ENCODE results near the gene THEM4.
"Not testable (repeated sequence)": the region's sequence is repeated elsewhere in the genome, so short reads cannot be mapped to it uniquely, and the experiment has no call there.

Gene THEM4

GRCh38 chr1:151934048-151934493 is 24.8 kb upstream of the THEM4 start:
- DNase-seq, result peak; percentile 78

- peak; percentile 31 for DNase-seq
Measured at GRCh38 chr1:151924691-151925587, 15.6 kb upstream of the THEM4 start.

DNA sequence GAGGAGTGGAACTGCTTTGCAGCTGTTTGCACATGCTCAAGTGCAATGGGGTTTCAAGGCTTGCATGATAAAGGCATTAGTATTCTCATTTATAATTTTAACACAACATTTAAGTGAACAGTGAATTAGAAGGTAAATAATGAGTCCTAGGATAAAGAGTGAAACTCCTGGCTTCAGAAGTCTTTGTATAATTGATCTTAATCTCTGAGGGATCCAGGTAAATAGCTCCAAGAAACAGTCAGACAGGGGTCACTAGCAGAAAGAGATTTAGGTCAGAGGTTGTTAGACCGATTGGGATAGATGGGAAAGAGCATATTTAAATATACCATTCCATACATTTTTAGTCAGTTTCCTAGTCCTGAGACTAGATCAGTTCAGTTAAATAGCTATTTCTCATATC is 14.1 kb upstream of the THEM4 start:
- DNase-seq, result no peak

GRCh38 chr1:151920149-151920548 is 10.8 kb upstream of the THEM4 start:
- no peak for DNase-seq

GRCh38 chr1:151918819-151919610 is 9.7 kb upstream of the THEM4 start:
- no peak for DNase-seq

- no peak for DNase-seq
Measured at GRCh38 chr1:151918156-151918555, 8.8 kb upstream of the THEM4 start.

GRCh38 chr1:151916726-151917370 is 7.5 kb upstream of the THEM4 start:
- no peak for DNase-seq

DNA sequence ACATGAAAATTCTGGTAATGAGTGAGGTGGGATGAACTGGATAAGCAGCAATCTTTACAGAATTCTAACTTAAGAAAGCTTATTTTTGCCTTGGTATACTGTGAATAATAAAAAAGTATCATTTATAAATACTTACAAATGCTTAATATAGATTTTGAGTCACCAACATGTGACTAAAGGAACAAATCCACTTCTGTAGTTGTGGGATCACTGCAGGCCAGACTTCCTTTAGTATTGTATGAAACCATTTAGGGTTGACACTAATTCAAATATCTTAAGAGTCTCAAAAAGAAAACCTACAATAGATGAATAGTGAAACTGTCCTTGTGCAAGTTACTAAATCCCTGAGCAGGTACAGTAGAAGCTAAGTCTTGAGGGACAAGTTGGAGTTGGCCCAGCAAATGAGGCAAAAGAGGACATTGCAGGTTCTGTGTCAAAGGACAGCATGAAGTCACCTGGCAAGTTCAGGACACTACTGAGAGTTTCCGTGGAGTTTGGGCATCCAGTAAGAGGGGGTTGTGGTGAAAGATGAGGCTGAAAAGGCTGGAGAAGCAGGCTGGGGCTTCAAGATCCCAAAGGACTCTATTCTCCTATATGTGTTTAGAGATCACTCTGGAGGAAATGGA is 5.9 kb upstream of the THEM4 start:
- no peak for DNase-seq

DNA sequence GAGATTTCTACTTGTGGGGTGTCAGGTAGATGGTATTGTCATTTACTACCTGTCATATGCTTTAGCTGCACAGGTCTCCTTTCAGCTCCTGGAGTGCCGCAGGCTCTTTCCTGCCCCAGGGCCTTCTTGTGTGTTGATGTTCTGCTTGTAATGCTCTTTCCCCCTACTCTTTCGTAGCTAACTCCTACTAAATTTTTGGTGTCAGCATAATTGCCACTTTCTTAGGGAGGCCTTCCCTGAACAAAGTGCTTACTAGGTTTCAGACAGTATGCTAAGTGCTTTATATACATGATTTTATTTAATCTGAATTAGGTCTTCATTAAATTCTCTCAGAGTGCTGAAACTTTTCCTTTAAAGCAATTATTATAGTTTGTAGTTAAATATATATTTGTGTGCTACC is 4.8 kb upstream of the THEM4 start:
- DNase-seq, result no peak

DNA sequence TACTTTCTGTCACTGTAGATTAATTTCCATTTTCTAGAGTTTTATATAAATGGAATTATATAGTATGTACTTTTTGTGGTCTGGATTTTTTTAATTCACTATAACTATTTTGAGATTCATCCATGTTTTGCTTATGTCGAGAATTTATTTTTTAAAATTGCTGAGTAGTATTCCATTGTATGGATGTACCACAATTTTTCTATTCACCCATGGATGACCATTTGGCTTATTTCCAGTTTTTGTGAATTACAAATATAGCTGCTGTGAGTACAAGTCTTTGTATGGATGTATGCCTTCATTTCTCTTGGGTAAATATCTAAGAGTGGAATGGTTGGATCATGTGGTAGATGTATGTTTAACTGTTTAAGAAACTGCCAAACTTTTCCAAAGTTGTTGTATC is 3.7 kb upstream of the THEM4 start:
- no peak for DNase-seq

GRCh38 chr1:151908228-151908691 is 1.1 kb downstream of the THEM4 start:
- DNase-seq, result no peak

- DNase-seq, result no peak
Measured at GRCh38 chr1:151907363-151908139, 1.8 kb downstream of the THEM4 start.

GRCh38 chr1:151906324-151906645 is 3.0 kb downstream of the THEM4 start:
- not testable (repeated sequence) for DNase-seq

- DNase-seq, result peak; percentile 36
Measured at GRCh38 chr1:151905443-151906323, 3.6 kb downstream of the THEM4 start.

DNA sequence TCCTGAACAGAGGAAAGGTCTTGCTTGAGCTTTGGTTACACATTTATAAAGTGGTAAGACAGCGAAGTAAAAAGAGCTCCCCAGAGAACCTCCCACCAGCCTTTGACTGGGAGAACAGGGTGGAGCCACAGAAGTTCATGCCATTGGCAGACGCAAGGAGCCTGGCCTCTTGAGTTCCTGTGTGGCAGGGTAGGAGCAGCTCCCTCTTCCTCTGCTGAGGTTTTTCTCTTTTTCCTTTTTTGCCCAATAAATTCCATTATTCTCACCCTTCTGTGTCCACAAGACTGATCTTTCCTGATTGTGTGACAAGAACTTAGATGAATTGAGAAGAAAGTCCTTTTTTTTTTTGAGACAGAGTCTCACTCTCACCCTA is 4.3 kb downstream of the THEM4 start:
- DNase-seq, result peak; percentile 71

GRCh38 chr1:151902858-151903257 is 6.5 kb downstream of the THEM4 start:
- no peak for DNase-seq

DNA sequence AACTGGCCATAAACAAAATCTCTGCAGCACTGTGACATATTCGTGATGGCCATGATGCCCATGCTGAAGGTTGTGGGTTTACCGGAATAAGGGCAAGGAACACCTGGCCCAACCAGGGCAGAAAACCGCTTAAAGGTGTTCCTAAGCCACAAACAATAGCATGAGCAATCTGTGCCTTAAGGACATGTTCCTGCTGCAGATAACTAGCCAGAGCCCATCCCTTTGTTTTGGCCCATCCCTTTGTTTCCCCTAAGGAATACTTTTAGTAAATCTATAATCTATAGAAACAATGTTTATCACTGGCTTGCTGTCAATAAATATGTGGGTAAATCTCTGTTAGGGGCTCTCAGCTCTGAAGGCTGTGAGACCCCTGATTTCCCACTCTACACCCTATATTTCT is 8.5 kb downstream of the THEM4 start:
- not testable (repeated sequence) for DNase-seq

GRCh38 chr1:151898519-151898991 is 10.8 kb downstream of the THEM4 start:
- DNase-seq, result peak; percentile 80

DNA sequence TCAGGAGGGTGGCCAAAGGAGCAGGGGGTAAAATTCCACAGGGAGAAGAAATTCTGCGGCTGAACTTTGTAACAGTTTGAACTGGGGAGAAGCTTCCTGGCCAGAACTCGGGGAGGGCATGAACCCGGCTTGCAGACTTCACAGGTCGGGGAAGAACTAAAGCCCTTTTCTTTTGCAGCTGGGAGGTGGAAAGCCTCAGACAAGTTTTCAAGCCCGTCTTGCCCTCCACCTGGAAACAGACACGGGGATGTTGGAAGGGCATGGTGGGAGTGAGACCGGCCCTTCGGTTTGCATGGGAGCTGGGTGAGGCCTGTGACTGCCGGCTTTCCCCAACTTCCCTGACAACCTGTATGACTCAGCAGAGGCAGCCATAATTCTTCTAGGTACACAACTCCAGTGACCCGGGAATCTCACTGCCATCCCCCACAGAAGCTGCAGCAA is 11.3 kb downstream of the THEM4 start:
- no peak for DNase-seq

DNA sequence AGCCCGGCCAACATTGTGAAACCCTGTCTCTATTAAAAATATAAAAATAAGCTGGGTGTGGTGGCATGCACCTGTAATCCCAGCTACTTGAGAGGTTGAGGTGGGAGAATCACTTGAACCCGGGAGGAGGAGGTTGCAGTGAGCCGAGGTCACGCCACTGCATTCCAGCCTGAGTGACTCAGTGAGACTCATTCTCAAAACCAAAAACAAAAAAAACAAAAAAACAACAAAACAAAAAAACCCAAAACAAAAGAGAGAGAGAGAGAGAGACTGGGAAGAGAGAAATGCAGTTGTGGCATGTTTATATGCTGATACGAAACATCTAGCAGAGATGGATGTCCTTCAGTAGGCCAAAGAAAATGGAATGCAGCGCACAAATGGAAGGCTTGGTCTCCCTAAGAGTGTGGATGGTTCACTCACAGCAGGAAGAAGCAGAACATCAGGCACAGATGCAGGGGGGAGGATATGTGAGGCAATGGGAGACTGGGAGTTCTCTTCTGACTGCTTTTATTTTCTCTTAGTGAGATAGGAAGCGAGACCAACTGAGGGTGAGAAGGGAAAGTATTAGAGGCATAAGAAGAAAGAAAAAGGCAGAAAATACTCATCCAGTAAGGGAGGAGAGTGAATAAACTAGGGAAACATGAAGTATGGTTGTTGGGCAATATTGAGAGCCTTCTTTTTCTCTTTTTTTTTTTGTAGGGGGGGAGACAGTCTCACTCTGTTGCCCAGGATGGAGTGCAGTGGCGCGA is 16.0 kb downstream of the THEM4 start:
- no peak for DNase-seq

Measured in CD4-positive, alpha-beta T cell treated with Interleukin-12 subunit alpha and Interleukin-12 subunit beta, for 1 hour (primary cell).